GM21576 (cell line): Measurements from ENCODE around the gene TEDC1.
A peak's percentile ranks its signal among the peaks of the same experiment; 100 is the strongest.

Source experiments
- ATAC-seq: cut with Tn5 transposase; IDR thresholded peaks from one replicate; pipeline ENCODE4 v1.9.1; 2021; ENCODE audit warnings: mild to moderate bottlenecking, moderate library complexity; ENCODE audit not compliant: unreplicated experiment

TEDC1 gene

DNA sequence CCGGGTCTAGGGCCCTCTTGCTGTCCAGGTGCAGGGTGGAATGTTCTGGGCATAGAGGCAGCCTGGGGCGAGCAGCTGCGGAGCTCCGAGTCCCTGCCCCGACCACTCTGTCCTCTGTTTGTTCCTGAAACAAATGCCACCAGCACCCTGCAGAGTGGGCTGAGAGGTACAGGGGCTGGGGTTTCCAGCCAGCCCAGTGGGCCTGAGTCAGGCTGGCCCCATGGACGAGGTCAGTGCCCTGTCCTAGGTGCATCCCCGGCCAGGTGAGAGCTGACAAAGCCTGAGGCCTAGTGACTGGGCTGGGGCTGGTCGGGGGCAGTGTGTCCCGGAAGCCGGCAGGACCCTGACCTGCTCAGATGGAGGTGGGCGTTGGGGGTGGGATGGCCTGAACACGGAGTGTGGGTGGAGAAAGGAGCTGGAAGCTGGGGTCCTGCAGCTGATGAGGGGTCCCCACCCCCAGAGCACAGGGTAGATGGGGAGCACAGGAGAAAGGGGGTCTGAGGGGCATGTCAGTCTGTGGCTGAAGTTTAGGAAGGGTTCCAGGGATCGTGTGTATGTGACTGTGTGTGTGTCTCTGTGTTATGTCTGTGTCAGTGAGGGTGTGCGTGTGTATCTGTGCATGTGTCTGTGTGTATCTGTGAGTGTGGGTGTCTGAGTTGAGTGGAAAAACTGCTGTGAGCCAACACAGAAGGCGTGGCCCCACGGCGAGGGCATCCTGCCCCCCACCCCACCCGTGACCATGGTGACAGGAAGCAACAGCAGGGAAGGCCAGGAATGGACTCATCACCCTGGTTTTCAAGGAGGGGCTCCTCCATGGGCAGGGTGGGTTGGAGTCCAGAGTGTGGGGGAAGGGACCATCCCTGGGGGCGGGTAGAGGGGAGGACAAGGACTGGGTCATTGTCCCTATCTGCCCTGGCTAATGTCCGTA is 6.7 kb upstream of the TEDC1 start:
- no peak for ATAC-seq

DNA sequence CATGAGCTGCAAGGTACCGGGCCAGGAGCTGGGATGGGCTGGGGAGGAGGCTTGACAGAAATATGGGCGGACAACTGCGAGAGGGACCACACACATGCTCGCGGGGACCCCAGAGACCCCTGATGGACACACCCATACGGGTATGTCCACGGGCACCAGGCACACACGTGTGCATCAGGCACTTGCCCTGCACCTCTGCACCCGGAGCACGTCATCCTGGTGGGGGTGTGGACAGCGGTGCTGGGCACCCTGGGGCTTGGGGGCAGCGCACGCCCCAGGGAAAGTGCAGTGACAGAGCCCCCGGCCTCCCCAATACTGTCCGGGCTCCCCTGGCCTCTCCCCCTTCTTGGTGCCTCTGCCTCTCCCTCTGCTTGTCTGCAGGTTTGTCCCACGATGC is 6.1 kb upstream of the TEDC1 start:
- no peak for ATAC-seq

- ATAC-seq = no peak
These were observed 5.3 kb upstream of the TEDC1 start for GRCh38 chr14:105485739-105486162.

DNA sequence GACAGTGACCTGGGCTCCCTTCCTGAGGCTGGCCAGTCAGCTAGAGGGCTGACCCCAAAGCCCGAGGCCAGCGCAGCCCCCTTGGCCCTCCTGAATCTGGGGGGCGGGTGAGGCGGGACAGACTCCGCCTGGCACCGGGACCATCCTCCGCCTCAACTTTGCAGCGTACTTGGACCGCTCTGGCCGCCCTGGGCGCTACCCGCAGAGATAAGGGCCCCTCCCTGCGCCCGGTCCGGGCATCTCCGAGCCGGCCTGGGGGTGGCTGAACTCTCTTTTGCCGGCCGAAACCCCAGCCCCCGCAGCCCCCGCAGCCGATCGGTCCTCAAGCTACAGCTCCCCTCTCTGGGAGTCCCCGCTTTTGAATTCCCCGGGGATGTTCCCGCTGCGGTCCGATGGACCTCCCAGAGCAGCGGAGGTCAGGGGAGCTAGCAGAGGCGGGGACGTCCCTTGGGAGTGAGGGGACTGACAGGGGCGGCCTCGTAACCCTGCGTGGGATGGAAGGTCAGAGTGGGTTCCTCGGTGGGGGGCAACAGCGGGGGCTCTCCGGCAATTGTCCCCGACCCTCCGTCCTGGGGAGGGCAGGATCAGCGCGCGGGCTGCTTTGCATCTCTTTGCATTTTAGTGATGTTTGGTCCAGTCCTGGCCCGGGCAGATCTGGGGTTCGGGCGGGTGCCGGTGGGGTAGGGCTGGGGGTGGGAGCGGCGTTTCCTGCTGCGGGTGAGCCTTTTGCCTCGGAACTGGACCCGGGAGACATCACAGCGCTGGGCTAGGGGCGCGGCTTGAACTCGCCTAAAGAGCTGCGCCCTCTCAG is 4.7 kb upstream of the TEDC1 start, which contains the start of gene CRIP1:
TSS of gene CRIP1 (plus strand) at position 724 of the 811 bp plus-strand sequence. CDS start 374 bp downstream, outside the sequence.
- no peak for ATAC-seq

DNA sequence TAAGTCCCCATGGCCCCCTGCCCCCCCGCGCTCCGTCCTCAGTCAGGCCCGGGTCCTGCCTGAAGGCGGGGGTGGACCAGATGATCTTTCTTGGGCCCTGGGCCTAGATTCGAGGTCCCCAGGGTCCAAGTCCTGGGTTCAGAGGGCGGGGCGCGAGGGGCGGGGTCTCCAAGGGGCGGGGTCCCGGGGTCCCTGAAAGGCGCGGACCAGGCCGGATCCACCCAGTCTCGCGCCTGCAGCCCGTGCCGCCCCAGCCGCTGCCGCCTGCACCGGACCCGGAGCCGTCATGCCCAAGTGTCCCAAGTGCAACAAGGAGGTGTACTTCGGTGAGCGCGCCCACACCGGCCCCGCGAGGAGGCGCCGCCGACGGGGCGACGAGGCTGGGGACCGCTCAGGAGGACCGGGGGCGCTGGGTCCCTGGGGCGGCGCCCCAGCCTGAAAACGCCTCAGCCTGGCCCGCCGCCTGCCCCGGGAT is 4.0 kb upstream of the TEDC1 start:
- no peak for ATAC-seq

- ATAC-seq = no peak
These were observed 3.5 kb upstream of the TEDC1 start for GRCh38 chr14:105487449-105487985.

- no peak for ATAC-seq
These were observed 2.9 kb upstream of the TEDC1 start for GRCh38 chr14:105487986-105488777.

- ATAC-seq = no peak
These were observed 2.1 kb upstream of the TEDC1 start for GRCh38 chr14:105488781-105489541.

- no peak for ATAC-seq
These were observed 1.3 kb upstream of the TEDC1 start for GRCh38 chr14:105489542-105490266.

GRCh38 chr14:105490267-105490571 is 827 bp upstream of the TEDC1 start:
- ATAC-seq = peak; percentile 2

DNA sequence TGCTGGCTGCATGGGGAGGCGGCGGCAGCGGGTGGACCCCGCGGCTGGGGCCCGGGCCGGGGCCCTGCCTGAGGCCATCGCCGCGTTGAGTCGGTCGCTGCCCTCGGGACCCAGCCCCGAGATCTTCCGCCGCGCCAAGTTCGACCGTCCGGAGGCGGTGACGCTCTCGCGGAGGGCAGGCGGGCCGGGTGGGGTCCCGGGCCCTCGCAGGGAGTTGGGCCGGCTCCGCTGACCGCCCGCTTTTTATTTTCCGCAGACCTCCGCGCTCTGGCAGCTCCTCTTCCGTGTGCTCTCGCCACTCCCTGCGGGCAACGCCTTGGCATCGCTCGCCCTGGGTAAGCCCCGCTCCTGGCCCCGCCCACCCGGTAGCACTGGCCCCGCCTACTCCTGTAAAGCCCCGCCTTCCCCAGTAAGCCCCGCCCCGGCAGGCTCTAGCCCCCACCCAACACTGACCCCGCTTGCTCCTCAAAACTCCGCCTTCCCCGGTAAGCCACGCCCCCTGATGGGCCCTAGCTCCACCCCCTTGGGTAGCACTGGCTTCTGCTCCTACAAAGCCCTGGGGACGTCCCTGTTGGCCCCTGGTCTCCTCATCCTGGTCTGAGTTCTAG is 424 bp downstream of the TEDC1 start:
- ATAC-seq = no peak

DNA sequence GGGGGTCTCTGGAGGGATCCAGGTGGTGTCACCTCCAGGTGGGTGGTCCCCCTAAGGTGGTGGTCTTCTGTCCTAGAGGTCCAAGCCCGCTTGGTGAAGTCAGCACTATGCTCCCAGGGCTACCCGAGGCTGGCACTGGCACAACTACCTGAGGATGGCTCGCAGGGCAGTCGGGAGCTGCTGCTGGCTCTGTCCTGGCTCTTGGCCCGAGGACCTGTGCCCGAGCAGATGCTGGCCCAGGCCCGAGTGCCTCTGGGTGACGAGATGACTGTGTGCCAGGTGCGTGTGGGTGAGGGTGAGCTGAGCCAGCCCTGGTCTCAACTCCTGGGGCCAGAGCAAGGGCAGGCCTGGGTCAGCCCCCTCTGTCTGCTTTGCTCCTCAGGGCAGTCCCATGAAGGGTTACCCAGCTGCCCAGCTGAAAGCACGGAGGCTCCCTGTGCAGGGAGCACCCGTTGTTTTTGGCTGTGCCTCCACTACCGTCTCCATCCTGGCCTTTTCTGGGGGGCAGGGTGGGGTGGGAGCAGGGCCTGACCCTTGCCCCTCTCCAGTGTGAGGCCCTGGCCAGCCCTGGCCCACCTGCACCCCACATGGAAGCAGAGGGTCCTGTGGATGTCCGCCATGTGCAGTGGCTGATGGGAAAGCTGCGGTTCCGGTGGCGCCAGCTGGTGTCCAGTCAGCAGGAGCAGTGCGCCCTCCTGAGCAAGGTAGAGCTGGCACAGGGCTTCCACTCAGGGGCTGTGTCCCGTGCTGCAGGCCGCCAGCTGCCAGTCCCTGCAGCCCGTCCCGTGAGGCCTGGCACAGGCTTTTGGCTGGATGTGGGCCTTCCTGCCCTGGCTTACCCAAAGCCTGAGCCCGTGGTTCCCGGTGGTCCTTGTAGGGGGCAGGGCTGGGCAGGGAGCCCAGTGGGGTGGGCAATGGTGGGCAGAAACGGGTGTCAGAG is 1.3 kb downstream of the TEDC1 start:
- ATAC-seq = no peak

DNA sequence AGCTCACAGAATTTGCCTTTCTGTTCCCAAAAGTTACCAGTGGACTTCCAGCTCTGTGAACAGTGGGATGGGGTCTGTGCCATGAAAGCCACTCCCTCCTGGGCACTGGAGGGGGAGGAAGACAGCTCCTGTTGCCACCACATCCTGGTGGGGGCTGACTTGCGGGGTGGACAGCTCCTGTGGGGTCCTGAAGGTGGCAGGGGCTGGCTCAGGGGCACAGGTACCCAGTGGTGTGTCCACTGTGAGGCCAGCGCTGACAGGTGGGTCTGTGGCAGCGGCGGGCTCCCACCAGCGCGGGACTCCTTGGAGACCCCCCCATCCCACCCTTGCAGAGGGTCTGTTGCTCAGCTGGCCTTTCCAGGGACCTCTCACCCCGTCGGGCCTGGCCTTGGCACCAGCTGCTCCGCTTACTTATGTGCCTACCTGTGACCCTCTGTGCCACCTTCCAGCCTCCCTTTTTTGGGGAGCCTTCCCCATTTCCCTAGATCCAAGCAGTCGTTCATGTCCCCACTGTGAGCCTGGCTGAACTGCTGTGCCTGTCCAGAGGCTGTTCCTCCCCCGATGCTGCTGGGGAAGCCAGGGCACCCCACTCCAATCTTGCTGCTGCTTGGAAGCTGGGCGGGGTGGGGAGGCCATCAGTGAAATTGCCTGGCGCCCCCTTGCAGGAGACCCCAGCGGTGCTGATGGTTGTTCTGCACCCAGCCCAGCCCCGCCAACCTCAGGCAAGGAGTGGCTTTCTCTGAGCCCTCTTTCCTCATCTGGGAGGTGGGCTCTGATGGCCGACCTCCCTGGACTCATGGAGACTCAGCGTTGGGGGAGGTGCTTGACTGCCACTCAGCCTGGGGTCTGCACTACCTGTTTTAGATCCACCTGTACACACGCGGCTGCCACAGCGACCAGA is 2.2 kb downstream of the TEDC1 start:
- no peak for ATAC-seq

DNA sequence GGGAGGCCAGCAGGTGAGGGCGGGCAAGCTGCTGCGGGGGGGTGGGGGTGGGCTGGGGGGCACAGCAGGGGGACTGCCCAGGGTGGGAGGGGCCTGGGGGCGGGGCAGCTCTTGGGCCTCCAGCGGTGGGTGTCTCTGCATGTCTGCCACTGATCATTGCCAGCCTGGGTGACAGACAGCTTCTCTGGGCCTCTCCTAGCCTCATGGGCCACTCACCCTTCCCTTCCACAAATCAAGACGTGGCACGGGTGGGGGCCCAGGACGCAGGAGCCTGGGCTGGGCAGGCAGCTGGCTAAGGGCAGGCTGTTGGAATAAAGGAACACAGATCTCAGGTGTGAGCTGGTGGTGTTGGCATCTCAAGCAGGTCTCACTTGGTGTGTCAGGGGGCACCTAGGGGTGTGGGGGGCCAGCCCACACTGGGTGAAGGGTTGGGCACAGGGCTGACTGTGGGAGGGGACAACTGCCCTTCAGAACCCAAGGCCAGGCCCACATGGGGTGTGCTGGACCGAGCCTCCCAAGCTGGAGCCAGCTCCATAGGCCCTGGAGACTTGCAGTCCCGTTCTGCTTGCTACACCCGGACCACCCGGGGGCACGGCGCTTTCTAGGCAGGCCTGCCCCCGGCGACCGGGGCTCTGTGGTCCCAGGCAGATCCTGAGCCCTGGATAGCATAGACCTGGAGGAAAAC is 3.0 kb downstream of the TEDC1 start:
- no peak for ATAC-seq

GRCh38 chr14:105494606-105494929 is 3.5 kb downstream of the TEDC1 start:
- no peak for ATAC-seq
